HG02943 (cell line): ENCODE results near the gene TTLL11.

Experiments
- ATAC-seq: cut with Tn5 transposase; IDR thresholded peaks from one replicate; pipeline ENCODE4 v1.9.1; 2021; ENCODE audit warnings: mild to moderate bottlenecking, low read depth, moderate library complexity; ENCODE audit not compliant: unreplicated experiment

TTLL11 gene

GRCh38 chr9:121840838-121841760 lies 252.0 kb downstream of the TTLL11 start:
- no peak for ATAC-seq

GRCh38 chr9:121839726-121840500 lies 253.2 kb downstream of the TTLL11 start:
- ATAC-seq, result no peak

- no peak for ATAC-seq
Measured at GRCh38 chr9:121838746-121839669, 254.1 kb downstream of the TTLL11 start.

- ATAC-seq, result no peak
Measured at GRCh38 chr9:121837113-121837961, 255.8 kb downstream of the TTLL11 start.

- no peak for ATAC-seq
Measured at GRCh38 chr9:121836366-121836885, 256.7 kb downstream of the TTLL11 start.

GRCh38 chr9:121835587-121836365 lies 257.3 kb downstream of the TTLL11 start:
- no peak for ATAC-seq

GRCh38 chr9:121833061-121833460 lies 260.0 kb downstream of the TTLL11 start:
- no peak for ATAC-seq

GRCh38 chr9:121831869-121832268 lies 261.2 kb downstream of the TTLL11 start:
- ATAC-seq, result no peak

GRCh38 chr9:121830441-121831140 lies 262.5 kb downstream of the TTLL11 start:
- no peak for ATAC-seq

- ATAC-seq, result no peak
Measured at GRCh38 chr9:121827251-121827967, 265.7 kb downstream of the TTLL11 start.

GRCh38 chr9:121826711-121827110 lies 266.4 kb downstream of the TTLL11 start:
- ATAC-seq, result no peak

- ATAC-seq, result no peak
Measured at GRCh38 chr9:121825031-121825691, 267.9 kb downstream of the TTLL11 start.

- no peak for ATAC-seq
Measured at GRCh38 chr9:121824651-121825030, 268.5 kb downstream of the TTLL11 start.

- no peak for ATAC-seq
Measured at GRCh38 chr9:121823451-121824169, 269.5 kb downstream of the TTLL11 start.

- no peak for ATAC-seq
Measured at GRCh38 chr9:121822093-121823085, 270.7 kb downstream of the TTLL11 start.
